ENCODE data around the gene BLVRA. TPM values are rescaled to one million over a fixed set of nuclear protein-coding genes. Genes with fewer than 3 reads are reported as not detected.

Gene BLVRA
- total RNA-seq, 1 experiment from 2014 or later = 36.4 TPM

DNA sequence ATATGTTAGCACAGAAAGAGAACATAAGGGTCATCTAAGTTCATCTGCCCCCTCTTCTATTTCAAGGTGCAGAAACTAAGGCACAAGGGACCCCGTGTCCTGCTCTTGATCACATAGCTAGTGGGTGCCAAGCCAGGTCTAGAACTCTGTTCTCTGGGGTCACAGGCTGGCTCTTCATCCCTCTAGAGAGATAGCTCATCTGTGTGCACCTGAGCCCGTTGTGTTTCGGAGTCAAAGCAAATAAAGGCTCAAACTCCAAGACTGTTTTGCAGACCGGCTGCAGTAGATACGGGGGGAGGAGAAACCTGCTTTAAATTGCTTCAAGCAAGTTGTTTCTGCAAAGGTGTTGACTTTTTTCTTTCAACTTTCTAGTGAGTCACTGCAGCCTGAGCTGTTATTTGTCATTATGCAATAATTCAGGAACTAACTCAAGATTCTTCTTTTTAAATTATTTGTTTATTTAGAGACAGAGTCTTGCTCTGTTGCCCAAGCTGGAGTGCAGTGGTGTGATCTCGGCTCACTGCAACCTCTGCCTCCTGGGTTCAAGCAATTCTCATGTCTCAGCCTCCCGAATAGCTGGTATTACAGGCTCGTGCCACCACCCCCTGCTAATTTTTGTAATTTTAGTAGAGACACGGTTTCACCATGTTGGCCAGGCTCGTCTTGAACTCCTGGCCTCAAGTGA, 6.5 kb downstream of the BLVRA start:
- ChIA-PET CTCF (interaction anchor here (1.1 to 1.4 kb wide), 2 partner anchors 46 to 182 kb away, joined by 4 to 7 read pairs; partner anchors contain the start of gene STK17A), POLR2A (ENCODE audit: unreplicated experiment) (interaction anchor here (0.6 to 0.7 kb wide), 3 partner anchors 36 to 710 kb away, joined by 5 to 25 read pairs (median 13); partner anchors contain the start of gene COA1)
- intact Hi-C loops (cut with micrococcal nuclease; ENCODE audit: unreplicated experiment) = loop anchor here (2.0 kb wide), 1 partner anchor 14 kb away; no protein-coding TSS in a partner anchor
- no peaks in the 10 kb centered on the region for H3K9me3 ChIP-seq (ENCODE audit: insufficient read depth, low read depth)
- no TSS peak for BruUV-seq (replicated peaks)
- H3K36me3 ChIP-seq (ENCODE audit: low read depth) = no peaks in the 10 kb centered on the region
- H3F3A ChIP-seq (ENCODE audit: insufficient read depth, low read depth) = peaks cover 49% of the 10 kb centered on the region
- peaks cover 37% of the 10 kb centered on the region for H3K79me2 ChIP-seq (ENCODE audit: low read depth)
- no peaks in the 10 kb centered on the region for H3K27me3 ChIP-seq (ENCODE audit: insufficient read depth, low read depth)
- peak overlapping the region; percentile 71 for H3K27ac ChIP-seq
- H4K20me1 ChIP-seq (ENCODE audit: insufficient read depth) = no peaks in the 10 kb centered on the region
- peak overlapping the region; percentile 68 for H3K4me2 ChIP-seq
- peaks cover 65% of the 10 kb centered on the region for H3K4me1 ChIP-seq (replicated peaks; ENCODE audit: insufficient read depth)
- TF ChIP-seq EZH2 (IDR thresholded peaks at IDR 0.05; ENCODE audit: low read depth) = no peak
- TF ChIP-seq, protein P1, sequence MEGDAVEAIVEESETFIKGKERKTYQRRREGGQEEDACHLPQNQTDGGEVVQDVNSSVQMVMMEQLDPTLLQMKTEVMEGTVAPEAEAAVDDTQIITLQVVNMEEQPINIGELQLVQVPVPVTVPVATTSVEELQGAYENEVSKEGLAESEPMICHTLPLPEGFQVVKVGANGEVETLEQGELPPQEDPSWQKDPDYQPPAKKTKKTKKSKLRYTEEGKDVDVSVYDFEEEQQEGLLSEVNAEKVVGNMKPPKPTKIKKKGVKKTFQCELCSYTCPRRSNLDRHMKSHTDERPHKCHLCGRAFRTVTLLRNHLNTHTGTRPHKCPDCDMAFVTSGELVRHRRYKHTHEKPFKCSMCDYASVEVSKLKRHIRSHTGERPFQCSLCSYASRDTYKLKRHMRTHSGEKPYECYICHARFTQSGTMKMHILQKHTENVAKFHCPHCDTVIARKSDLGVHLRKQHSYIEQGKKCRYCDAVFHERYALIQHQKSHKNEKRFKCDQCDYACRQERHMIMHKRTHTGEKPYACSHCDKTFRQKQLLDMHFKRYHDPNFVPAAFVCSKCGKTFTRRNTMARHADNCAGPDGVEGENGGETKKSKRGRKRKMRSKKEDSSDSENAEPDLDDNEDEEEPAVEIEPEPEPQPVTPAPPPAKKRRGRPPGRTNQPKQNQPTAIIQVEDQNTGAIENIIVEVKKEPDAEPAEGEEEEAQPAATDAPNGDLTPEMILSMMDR (conservative IDR thresholded peaks at IDR 0.05) = no peak
- peak overlapping the region; percentile 7; the same call in 1 of the 2 replicates for H3K4me3 ChIP-seq
- peak; percentile 57 to 99 for DNase-seq
- no peak overlapping the region for H2AFZ ChIP-seq
- no peaks in the 10 kb centered on the region for H3K9me2 ChIP-seq (ENCODE audit: insufficient read depth)

DNA sequence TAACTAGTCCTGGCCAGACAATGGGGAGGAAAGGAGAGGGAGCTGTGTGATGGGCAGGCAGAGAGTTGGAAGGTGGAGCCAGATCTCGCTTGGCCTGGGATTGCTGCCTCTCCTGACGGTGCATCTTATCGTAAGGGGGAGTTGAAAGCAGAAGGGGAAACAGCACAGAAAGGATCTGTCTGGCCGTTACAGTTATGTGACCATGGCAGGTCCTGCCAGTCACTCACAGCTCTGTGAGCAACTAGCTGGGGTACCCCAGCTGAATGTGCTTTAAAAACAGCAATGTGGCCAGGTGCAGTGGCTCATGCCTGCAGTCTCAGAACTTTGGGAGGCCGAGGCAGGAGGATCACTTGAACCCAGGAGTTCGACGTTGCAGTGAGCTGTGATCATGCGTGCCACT, 8.1 kb downstream of the BLVRA start:
- intact Hi-C loops (cut with micrococcal nuclease; ENCODE audit: unreplicated experiment) = no loop called here
- Histone ChIP-seq H3K9me3 (ENCODE audit: insufficient read depth, low read depth) (no peaks in the 10 kb centered on the region), H3K36me3 (ENCODE audit: low read depth) (peaks cover 4% of the 10 kb centered on the region; the same call in 1 of the 2 replicates), H3K4me1 (replicated peaks; ENCODE audit: insufficient read depth) (peaks cover 49% of the 10 kb centered on the region), H3K4me2 (no peak overlapping the region), H3K27ac (no peak overlapping the region), H3K79me2 (ENCODE audit: low read depth) (peaks cover 26% of the 10 kb centered on the region), H3K9me2 (ENCODE audit: insufficient read depth) (no peaks in the 10 kb centered on the region), H4K20me1 (ENCODE audit: insufficient read depth) (no peaks in the 10 kb centered on the region), H3K4me3 (no peak overlapping the region), H3K27me3 (ENCODE audit: insufficient read depth, low read depth) (no peaks in the 10 kb centered on the region), H3F3A (ENCODE audit: insufficient read depth, low read depth) (peaks cover 40% of the 10 kb centered on the region), H2AFZ (no peak overlapping the region)
- TF ChIP-seq, protein P1 (conservative IDR thresholded peaks at IDR 0.05) = no peak
- no peak for TF ChIP-seq EZH2 (IDR thresholded peaks at IDR 0.05; ENCODE audit: low read depth)
- POLR2A ChIA-PET (ENCODE audit: unreplicated experiment) = no interaction called here
- BruUV-seq (replicated peaks) = no TSS peak
- CTCF ChIA-PET = interaction anchor here (0.6 kb wide), 1 partner anchor 180 kb away, joined by 5 read pairs; no protein-coding TSS in a partner anchor
- no peak for DNase-seq

DNA sequence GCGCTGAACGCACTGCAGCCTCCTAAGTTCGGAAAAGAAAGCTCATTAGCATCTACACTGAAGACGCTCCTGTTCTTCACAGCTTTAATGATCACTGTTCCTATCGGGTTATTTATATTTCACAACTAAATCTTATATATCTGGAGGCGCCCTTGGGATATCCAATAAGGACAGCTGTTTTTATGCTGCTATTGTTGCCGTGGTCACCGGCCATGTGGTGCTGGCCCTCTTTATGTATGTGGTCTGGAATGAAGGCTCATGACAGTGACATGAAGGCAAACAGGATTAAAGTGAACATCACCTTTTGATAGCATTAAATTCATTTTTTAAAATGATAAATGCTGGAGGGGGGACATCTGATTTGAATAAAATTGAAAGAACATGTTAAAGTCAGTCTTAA, 8.8 kb downstream of the BLVRA start:
- no peaks in the 10 kb centered on the region for H3K27me3 ChIP-seq (ENCODE audit: insufficient read depth, low read depth)
- H3K9me2 ChIP-seq (ENCODE audit: insufficient read depth) = no peaks in the 10 kb centered on the region
- no peak overlapping the region for H3K4me2 ChIP-seq
- no peak overlapping the region for H3K4me3 ChIP-seq
- no peak overlapping the region for H3K27ac ChIP-seq
- H3K36me3 ChIP-seq (ENCODE audit: low read depth) = peaks cover 4% of the 10 kb centered on the region; the same call in 1 of the 2 replicates
- peaks cover 41% of the 10 kb centered on the region for H3K4me1 ChIP-seq (replicated peaks; ENCODE audit: insufficient read depth)
- no peaks in the 10 kb centered on the region for H3K9me3 ChIP-seq (ENCODE audit: insufficient read depth, low read depth)
- H2AFZ ChIP-seq = no peak overlapping the region
- intact Hi-C loops (cut with micrococcal nuclease; ENCODE audit: unreplicated experiment) = no loop called here
- POLR2A ChIA-PET (ENCODE audit: unreplicated experiment) = no interaction called here
- no peak for DNase-seq
- H3K79me2 ChIP-seq (ENCODE audit: low read depth) = peaks cover 26% of the 10 kb centered on the region
- TF ChIP-seq, protein P1 (conservative IDR thresholded peaks at IDR 0.05) = no peak
- no peak for TF ChIP-seq EZH2 (IDR thresholded peaks at IDR 0.05; ENCODE audit: low read depth)
- CTCF ChIA-PET = no interaction called here
- H4K20me1 ChIP-seq (ENCODE audit: insufficient read depth) = no peaks in the 10 kb centered on the region
- H3F3A ChIP-seq (ENCODE audit: insufficient read depth, low read depth) = peaks cover 32% of the 10 kb centered on the region; the same call in 1 of the 2 replicates
- BruUV-seq (replicated peaks) = no TSS peak
